ENCODE data around the gene ROR2.

Gene ROR2

GRCh38 chr9:91578911-91579310 is 371.1 kb downstream of the ROR2 start:
- no peak overlapping the region for H3K27ac ChIP-seq
- TF ChIP-seq, protein P1, sequence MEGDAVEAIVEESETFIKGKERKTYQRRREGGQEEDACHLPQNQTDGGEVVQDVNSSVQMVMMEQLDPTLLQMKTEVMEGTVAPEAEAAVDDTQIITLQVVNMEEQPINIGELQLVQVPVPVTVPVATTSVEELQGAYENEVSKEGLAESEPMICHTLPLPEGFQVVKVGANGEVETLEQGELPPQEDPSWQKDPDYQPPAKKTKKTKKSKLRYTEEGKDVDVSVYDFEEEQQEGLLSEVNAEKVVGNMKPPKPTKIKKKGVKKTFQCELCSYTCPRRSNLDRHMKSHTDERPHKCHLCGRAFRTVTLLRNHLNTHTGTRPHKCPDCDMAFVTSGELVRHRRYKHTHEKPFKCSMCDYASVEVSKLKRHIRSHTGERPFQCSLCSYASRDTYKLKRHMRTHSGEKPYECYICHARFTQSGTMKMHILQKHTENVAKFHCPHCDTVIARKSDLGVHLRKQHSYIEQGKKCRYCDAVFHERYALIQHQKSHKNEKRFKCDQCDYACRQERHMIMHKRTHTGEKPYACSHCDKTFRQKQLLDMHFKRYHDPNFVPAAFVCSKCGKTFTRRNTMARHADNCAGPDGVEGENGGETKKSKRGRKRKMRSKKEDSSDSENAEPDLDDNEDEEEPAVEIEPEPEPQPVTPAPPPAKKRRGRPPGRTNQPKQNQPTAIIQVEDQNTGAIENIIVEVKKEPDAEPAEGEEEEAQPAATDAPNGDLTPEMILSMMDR (IDR thresholded peaks at IDR 0.05): no peak
- TF ChIP-seq ZFX (IDR thresholded peaks at IDR 0.05; ENCODE audit: borderline replicate concordance): no peak

GRCh38 chr9:91577633-91578061 is 372.4 kb downstream of the ROR2 start:
- H3K27ac ChIP-seq: no peak overlapping the region

DNA sequence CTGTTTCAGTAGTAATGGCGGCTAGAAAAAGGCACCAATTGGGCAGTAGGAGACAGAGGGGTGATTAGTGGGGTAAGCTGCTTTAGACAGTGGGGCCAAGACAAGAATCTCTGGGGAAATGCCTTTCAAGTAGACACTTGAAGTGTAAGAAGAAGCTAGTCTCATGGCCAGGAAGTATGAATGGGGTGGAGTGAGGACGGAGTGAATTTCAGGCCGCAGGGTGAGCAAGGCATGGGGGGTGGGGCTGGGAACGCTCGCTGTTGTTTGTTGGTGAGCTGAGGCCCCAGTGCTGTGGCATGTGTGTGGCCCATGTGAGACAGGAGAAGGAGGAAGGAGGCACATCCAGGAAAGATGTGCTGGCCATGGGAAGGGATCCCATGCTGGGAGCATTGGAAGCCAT is 377.2 kb downstream of the ROR2 start:
- no peak overlapping the region for H3K27ac ChIP-seq
- TF ChIP-seq ZFX (IDR thresholded peaks at IDR 0.05; ENCODE audit: borderline replicate concordance): no peak
- TF ChIP-seq, protein P1 (IDR thresholded peaks at IDR 0.05): no peak

More at GRCh38 chr9:91577633-91578061, 372.4 kb downstream of the ROR2 start:
- TF ChIP-seq ZFX (IDR thresholded peaks at IDR 0.05; ENCODE audit: borderline replicate concordance): no peak
- TF ChIP-seq, protein P1 (IDR thresholded peaks at IDR 0.05): no peak

GRCh38 chr9:91572044-91572443 is 378.0 kb downstream of the ROR2 start:
- TF ChIP-seq ZFX (IDR thresholded peaks at IDR 0.05; ENCODE audit: borderline replicate concordance): no peak
- TF ChIP-seq, protein P1 (IDR thresholded peaks at IDR 0.05): no peak
- H3K27ac ChIP-seq: no peak overlapping the region

- no peak for TF ChIP-seq ZFX (IDR thresholded peaks at IDR 0.05; ENCODE audit: borderline replicate concordance)
- TF ChIP-seq, protein P1 (IDR thresholded peaks at IDR 0.05): no peak
- H3K27ac ChIP-seq: no peak overlapping the region
Observed at GRCh38 chr9:91571036-91571435, 379.0 kb downstream of the ROR2 start.

GRCh38 chr9:91567642-91568274 is 382.3 kb downstream of the ROR2 start:
- TF ChIP-seq ZFX (IDR thresholded peaks at IDR 0.05; ENCODE audit: borderline replicate concordance): no peak
- TF ChIP-seq, protein P1 (IDR thresholded peaks at IDR 0.05): no peak
- no peak overlapping the region for H3K27ac ChIP-seq

DNA sequence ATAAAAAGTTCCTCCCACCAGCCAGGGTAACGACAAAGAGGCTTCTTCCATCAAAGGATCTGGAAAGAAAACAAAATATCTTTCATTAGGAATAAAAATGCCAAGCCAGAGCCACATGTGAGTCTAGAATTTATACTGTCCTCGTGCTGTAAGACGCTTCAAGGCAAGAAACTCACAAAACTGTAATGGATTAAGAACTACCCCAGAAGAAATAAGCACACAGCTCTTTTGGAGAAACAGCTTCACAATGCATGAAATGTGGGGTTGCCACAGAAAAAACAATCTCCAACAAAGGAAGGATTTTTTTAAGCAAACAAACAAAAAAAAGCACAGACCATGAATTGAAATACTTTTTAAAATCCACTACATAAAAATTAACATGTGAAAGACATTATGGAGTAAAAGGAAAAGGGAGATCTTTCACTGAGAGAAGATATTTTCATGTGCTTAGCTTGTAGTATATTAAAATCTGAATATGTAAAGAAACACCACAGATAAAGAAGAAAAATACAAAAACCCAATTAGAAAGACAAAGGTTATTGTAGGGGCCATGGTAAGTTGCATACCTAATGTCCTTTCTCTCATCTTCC is 385.9 kb downstream of the ROR2 start:
- H3K27ac ChIP-seq: no peak overlapping the region
- TF ChIP-seq ZFX (IDR thresholded peaks at IDR 0.05; ENCODE audit: borderline replicate concordance): no peak
- TF ChIP-seq, protein P1 (IDR thresholded peaks at IDR 0.05): no peak

All from 22Rv1 (cell line).